GM23338 (cell line): ENCODE results near the gene TBC1D2B. TPM values are rescaled to one million over a fixed set of nuclear protein-coding genes. Genes with fewer than 3 reads are reported as not detected.

Source experiments
- ATAC-seq: fragments of 200-7000 bp; cut with Tn5 transposase; 3 replicates; pipeline ENCODE4 v1.9.1; 2020
- DNase-seq: peaks from one replicate; pipeline ENCODE4 v3.0.0-alpha.2; 2015; ENCODE audit warnings: low spot score
- H2AFZ ChIP-seq: fragments of 200-600 bp; sonication (generic); 2 replicates; pipeline ENCODE4 v1.8.0; 2016; ENCODE audit warnings: antibody characterized with exemption, mild to moderate bottlenecking, moderate library complexity
- H3F3A ChIP-seq: fragments of 200-600 bp; sonication (generic); replicated peaks from 2 replicates; pipeline ENCODE4 v1.8.0; 2017; ENCODE audit warnings: antibody characterized with exemption, mixed run types, low read depth
- H3K27ac ChIP-seq: fragments of 200-600 bp; sonication (generic); 2 replicates; pipeline ENCODE4 v1.6.1; 2016; ENCODE audit warnings: low read depth
- H3K27me3 ChIP-seq: fragments of 200-600 bp; sonication (generic); 2 replicates; pipeline ENCODE4 v1.8.0; 2016; ENCODE audit warnings: mild to moderate bottlenecking, mixed run types, moderate library complexity; ENCODE audit not compliant: insufficient read depth
- H3K36me3 ChIP-seq: fragments of 200-600 bp; sonication (generic); 2 replicates; pipeline ENCODE4 v1.8.0; 2016; ENCODE audit warnings: mild to moderate bottlenecking; ENCODE audit not compliant: insufficient read depth
- H3K4me1 ChIP-seq: fragments of 200-600 bp; sonication (generic); 2 replicates; pipeline ENCODE4 v1.8.0; 2016; ENCODE audit warnings: mild to moderate bottlenecking, moderate library complexity; ENCODE audit not compliant: insufficient read depth
- H3K4me2 ChIP-seq: fragments of 200-600 bp; sonication (generic); 2 replicates; pipeline ENCODE4 v1.7.1; 2017; ENCODE audit warnings: mixed run types
- H3K4me3 ChIP-seq: fragments of 200-600 bp; sonication (generic); 2 replicates; pipeline ENCODE4 v1.6.1; 2016; ENCODE audit warnings: mixed run types
- H3K79me2 ChIP-seq: fragments of 200-600 bp; sonication (generic); replicated peaks from 2 replicates; pipeline ENCODE4 v1.8.0; 2017; ENCODE audit warnings: mild to moderate bottlenecking; ENCODE audit not compliant: insufficient read depth
- H3K9me2 ChIP-seq: fragments of 200-600 bp; sonication (generic); 2 replicates; pipeline ENCODE4 v1.8.0; 2017; ENCODE audit not compliant: insufficient read depth
- H4K20me1 ChIP-seq: fragments of 200-600 bp; sonication (generic); replicated peaks from 2 replicates; pipeline ENCODE4 v1.8.0; 2017; ENCODE audit warnings: mild to moderate bottlenecking; ENCODE audit not compliant: insufficient read depth
- H3K27ac Mint-ChIP-seq: 2 replicates; pipeline ENCODE4 v1.8.0; 2020; ENCODE audit warnings: inconsistent platforms, mild to moderate bottlenecking, moderate library complexity, mixed read lengths
- H3K27me3 Mint-ChIP-seq: 3 replicates; pipeline ENCODE4 v1.8.0; 2022; ENCODE audit warnings: low read depth, mild to moderate bottlenecking, moderate library complexity, mixed read lengths, inconsistent platforms; ENCODE audit not compliant: insufficient read depth, poor library complexity
- H3K36me3 Mint-ChIP-seq: 3 replicates; pipeline ENCODE4 v1.8.0; 2021; ENCODE audit warnings: low read depth, mild to moderate bottlenecking, inconsistent platforms, moderate library complexity, mixed read lengths
- H3K4me1 Mint-ChIP-seq: 3 replicates; pipeline ENCODE4 v1.8.0; 2020; ENCODE audit warnings: mild to moderate bottlenecking, inconsistent platforms, mixed read lengths
- H3K4me3 Mint-ChIP-seq: 3 replicates; pipeline ENCODE4 v1.8.0; 2021; ENCODE audit warnings: moderate library complexity, mild to moderate bottlenecking, inconsistent platforms, mixed read lengths
- H3K9me3 Mint-ChIP-seq: 3 replicates; pipeline ENCODE4 v1.8.0; 2020; ENCODE audit warnings: moderate library complexity, mild to moderate bottlenecking, inconsistent platforms, mixed read lengths
- CREB1 ChIP-seq: fragments of 250-450 bp; sonication (Bioruptor Pico); IDR thresholded peaks from 2 replicates; pipeline ENCODE4 v1.5.0; 2020; ENCODE audit warnings: low read depth, mild to moderate bottlenecking, moderate library complexity
- CTCF ChIP-seq, 2 experiments: fragments of 200-600 bp in 1 of 2; sonication (generic) in 1 of 2; conservative IDR thresholded peaks; 2 replicates each; pipeline versions ENCODE4 v1.5.1 to v1.6.1; 2016 to 2017; ENCODE audit warnings: antibody characterized with exemption in 2 of 2, low read depth in 2 of 2, mild to moderate bottlenecking in 2 of 2, moderate library complexity in 1 of 2
- ETS1 ChIP-seq: IDR thresholded peaks from 2 replicates; pipeline ENCODE4 v1.6.1; 2016; ENCODE audit warnings: antibody characterized with exemption
- EZH2 ChIP-seq: fragments of 200-600 bp; sonication (generic); IDR thresholded peaks from one replicate; pipeline ENCODE4 v1.8.0; 2017; ENCODE audit warnings: antibody characterized with exemption, mild to moderate bottlenecking, low read depth; ENCODE audit not compliant: unreplicated experiment
- EZH2phosphoT487 ChIP-seq: fragments of 200-600 bp; sonication (generic); IDR thresholded peaks from one replicate; pipeline ENCODE4 v1.8.1; 2018; ENCODE audit warnings: antibody characterized with exemption; ENCODE audit not compliant: unreplicated experiment
- JUNB ChIP-seq: IDR thresholded peaks from one replicate; pipeline ENCODE4 v1.6.1; 2016; ENCODE audit warnings: antibody characterized with exemption; ENCODE audit not compliant: unreplicated experiment
- NANOG ChIP-seq: IDR thresholded peaks from 2 replicates; pipeline ENCODE4 v1.6.1; 2016; ENCODE audit warnings: antibody characterized with exemption, borderline replicate concordance
- POLR2AphosphoS5 ChIP-seq: IDR thresholded peaks from 2 replicates; pipeline ENCODE4 v1.6.1; 2016; ENCODE audit warnings: antibody characterized with exemption, low read depth
- REST ChIP-seq: IDR thresholded peaks from one replicate; pipeline ENCODE4 v1.6.1; 2018; ENCODE audit warnings: antibody characterized with exemption; ENCODE audit not compliant: unreplicated experiment
- STAT1 ChIP-seq: IDR thresholded peaks from one replicate; pipeline ENCODE4 v1.6.1; 2016; ENCODE audit warnings: antibody characterized with exemption; ENCODE audit not compliant: unreplicated experiment
- ZNF114 ChIP-seq: fragments of 250-450 bp; sonication (Bioruptor Pico); IDR thresholded peaks from 2 replicates; pipeline ENCODE4 v1.5.0; 2020; ENCODE audit warnings: mild to moderate bottlenecking, moderate library complexity
- ZNF331 ChIP-seq: fragments of 250-450 bp; sonication (Bioruptor Pico); IDR thresholded peaks from 2 replicates; pipeline ENCODE4 v1.5.0; 2020; ENCODE audit warnings: low read depth, mild to moderate bottlenecking, moderate library complexity
- ZNF462 ChIP-seq: fragments of 250-450 bp; sonication (Bioruptor Pico); IDR thresholded peaks from 2 replicates; pipeline ENCODE4 v1.5.0; 2020; ENCODE audit warnings: mild to moderate bottlenecking, moderate library complexity
- polyA plus RNA-seq: library from polyadenylated mRNA; unstranded; fragments of >200 nt; fragmentation: Nextera tagmentation; extraction: Ambion mirVana; gene quantifications from 2 replicates; pipeline ENCODE4 v1.2.1, GENCODE V29; 2016
- total RNA-seq: library from RNA; depleted of rRNA; stranded (reverse); fragments of >200 nt; shearing (Covaris generic); gene quantifications from 2 replicates; pipeline ENCODE4 v1.2.3, GENCODE V29; 2014

The TBC1D2B gene
- total and polyA plus RNA-seq, 2 experiments from 2014 or later = 3.6 to 17.8 TPM

GRCh38 chr15:78083186-78083585 is 5.7 kb upstream of the TBC1D2B start:
- no peak for DNase-seq
- H3K4me3 ChIP-seq = no peak overlapping the region
- H3K4me1 Mint-ChIP-seq = no peaks in the 10 kb centered on the region
- no peaks in the 10 kb centered on the region for H3F3A ChIP-seq
- no peak overlapping the region for H3K4me3 Mint-ChIP-seq
- H3K4me2 ChIP-seq = no peak overlapping the region
- H3K27me3 ChIP-seq = 0 out of 2 replicates have a peak, but pooled peaks cover 1% of the 10 kb centered on the region
- H3K9me2 ChIP-seq = no peaks in the 10 kb centered on the region
- peaks cover 5% of the 10 kb centered on the region for H3K27me3 Mint-ChIP-seq
- ATAC-seq = no peak
- H3K27ac Mint-ChIP-seq = no peak overlapping the region
- TF ChIP-seq JUNB (no peak), CTCF (conservative IDR thresholded peaks at IDR 0.05; ENCODE audit: low read depth in 2 of 2) (no peak), STAT1 (no peak), POLR2AphosphoS5 (no peak), REST (no peak), EZH2 (no peak), ETS1 (no peak), CREB1 (no peak), NANOG (no peak), EZH2phosphoT487 (no peak), ZNF114 (CRISPR knock-in tag) (no peak), ZNF462 (CRISPR knock-in tag) (no peak), ZNF331 (no peak)
- no peaks in the 10 kb centered on the region for H3K79me2 ChIP-seq
- H3K36me3 Mint-ChIP-seq = no peaks in the 10 kb centered on the region
- no peak overlapping the region for H2AFZ ChIP-seq
- H3K9me3 Mint-ChIP-seq = no peaks in the 10 kb centered on the region
- H3K4me1 ChIP-seq = no peaks in the 10 kb centered on the region
- no peaks in the 10 kb centered on the region for H3K36me3 ChIP-seq
- H4K20me1 ChIP-seq = no peaks in the 10 kb centered on the region
- no peak overlapping the region for H3K27ac ChIP-seq
